Stimulated activated CD8-positive, alpha-beta memory T cell treated with anti-CD3 and anti-CD28 coated beads, Interleukin-7, amount 100 ng/mL, for 24 hours (primary cell): ENCODE measurements around the gene ORC4.

ENCODE experiments used
- DNase-seq: peaks from one replicate; pipeline ENCODE4 v3.0.0-alpha.2; 2020; ENCODE audit warnings: low read depth

The ORC4 gene

GRCh38 chr2:148020111-148021058, at the start of gene ORC4:
TSS of gene ORC4 (minus strand) at chr2:148020737. CDS start at chr2:147975958, 44,779 bp downstream.
- DNase-seq = peak; percentile 95

GRCh38 chr2:148067801-148068200, 47.3 kb upstream of the ORC4 start:
- DNase-seq = no peak

GRCh38 chr2:148065936-148066335, 45.4 kb upstream of the ORC4 start:
- DNase-seq = no peak

GRCh38 chr2:148063633-148064032, 43.1 kb upstream of the ORC4 start:
- DNase-seq = no peak

- DNase-seq = no peak
Observed at GRCh38 chr2:148058641-148059040, 38.1 kb upstream of the ORC4 start.

GRCh38 chr2:148052687-148053086, 32.1 kb upstream of the ORC4 start:
- DNase-seq = no peak

- DNase-seq = no peak
Observed at GRCh38 chr2:148049284-148049683, 28.7 kb upstream of the ORC4 start.

- DNase-seq = no peak
Observed at GRCh38 chr2:148048475-148049221, 28.1 kb upstream of the ORC4 start.

- DNase-seq = no peak
Observed at GRCh38 chr2:148046802-148047201, 26.3 kb upstream of the ORC4 start.

- no peak for DNase-seq
Observed at GRCh38 chr2:148044322-148044721, 23.8 kb upstream of the ORC4 start.

GRCh38 chr2:148042219-148042618, 21.7 kb upstream of the ORC4 start:
- DNase-seq = no peak

GRCh38 chr2:148039783-148040182, 19.2 kb upstream of the ORC4 start:
- no peak for DNase-seq

GRCh38 chr2:148032215-148032614, 11.7 kb upstream of the ORC4 start:
- DNase-seq = no peak

- DNase-seq = no peak
Observed at GRCh38 chr2:148031152-148031551, 10.6 kb upstream of the ORC4 start.

- no peak for DNase-seq
Observed at GRCh38 chr2:148028781-148029180, 8.2 kb upstream of the ORC4 start.

- no peak for DNase-seq
Observed at GRCh38 chr2:148027822-148028221, 7.3 kb upstream of the ORC4 start.

- DNase-seq = no peak
Observed at GRCh38 chr2:148026573-148026972, 6.0 kb upstream of the ORC4 start.

- DNase-seq = no peak
Observed at GRCh38 chr2:148023861-148024260, 3.3 kb upstream of the ORC4 start.

- no peak for DNase-seq
Observed at GRCh38 chr2:148022882-148023281, 2.3 kb upstream of the ORC4 start.

GRCh38 chr2:148022351-148022750, 1.8 kb upstream of the ORC4 start:
- DNase-seq = no peak

GRCh38 chr2:148021886-148022285, 1.3 kb upstream of the ORC4 start:
- no peak for DNase-seq

- DNase-seq = peak; percentile 29
Observed at GRCh38 chr2:148021059-148021861, 723 bp upstream of the ORC4 start, which contains the start of gene MBD5. TSS of gene MBD5 (plus strand) at chr2:148021091.
